Neural cell (in vitro differentiated cells): Measurements from ENCODE around the gene HEG1. TPM values are rescaled to one million over a fixed set of nuclear protein-coding genes. Genes with fewer than 3 reads are reported as not detected.

Experiments used
- H2AFZ ChIP-seq: fragments of 200-600, 300-800 bp; sonication (generic), shearing (Covaris generic); 2 replicates; pipeline ENCODE4 v1.6.0; 2014; ENCODE audit warnings: low read depth, mild to moderate bottlenecking, antibody characterized with exemption, low read length, moderate library complexity
- H3F3A ChIP-seq: fragments of 200-600 bp; shearing (Covaris generic); 2 replicates; pipeline ENCODE4 v1.6.1; 2016; ENCODE audit warnings: mild to moderate bottlenecking, moderate library complexity, mixed read lengths, antibody characterized with exemption, low read length; ENCODE audit not compliant: insufficient read depth, poor library complexity, severe bottlenecking
- H3K27ac ChIP-seq: fragments of 200-600, 300-800 bp; sonication (generic), shearing (Covaris generic); 2 replicates; pipeline ENCODE4 v1.5.1; 2014; ENCODE audit warnings: mild to moderate bottlenecking, low read length, moderate library complexity
- H3K27me3 ChIP-seq: fragments of 300-800, 200-600 bp; sonication (generic), shearing (Covaris generic); 2 replicates; pipeline ENCODE4 v1.6.0; 2014; ENCODE audit warnings: mild to moderate bottlenecking, low read depth, low read length, moderate library complexity; ENCODE audit not compliant: insufficient read depth
- H3K36me3 ChIP-seq: fragments of 300-800, 200-600 bp; sonication (generic), shearing (Covaris generic); 2 replicates; pipeline ENCODE4 v1.5.1; 2014; ENCODE audit warnings: mild to moderate bottlenecking, antibody characterized with exemption, low read length, moderate library complexity; ENCODE audit not compliant: insufficient read depth
- H3K4me2 ChIP-seq: fragments of 300-800, 200-600 bp; sonication (generic), shearing (Covaris generic); 2 replicates; pipeline ENCODE4 v1.6.0; 2014; ENCODE audit warnings: mild to moderate bottlenecking, low read length
- H3K4me3 ChIP-seq: fragments of 300-800, 200-600 bp; sonication (generic), shearing (Covaris generic); 2 replicates; pipeline ENCODE4 v1.5.1; 2014; ENCODE audit warnings: mild to moderate bottlenecking, low read length, moderate library complexity
- H3K79me2 ChIP-seq: fragments of 200-600 bp; shearing (Covaris generic); replicated peaks from 2 replicates; pipeline ENCODE4 v1.6.0; 2014; ENCODE audit warnings: mild to moderate bottlenecking, low read length, moderate library complexity; ENCODE audit not compliant: insufficient read depth
- H3K9ac ChIP-seq: fragments of 300-800, 200-600 bp; sonication (generic), shearing (Covaris generic); 2 replicates; pipeline ENCODE4 v1.6.1; 2016; ENCODE audit warnings: mild to moderate bottlenecking, low read length, mixed read lengths
- H3K9me2 ChIP-seq: fragments of 200-600 bp; shearing (Covaris generic); 2 replicates; pipeline ENCODE4 v1.6.1; 2016; ENCODE audit warnings: mild to moderate bottlenecking, low read length, mixed read lengths; ENCODE audit not compliant: insufficient read depth
- H3K9me3 ChIP-seq: fragments of 200-600, 300-800 bp; sonication (generic), shearing (Covaris generic); 2 replicates; pipeline ENCODE4 v1.6.1; 2016; ENCODE audit warnings: mild to moderate bottlenecking, mixed run types, low read length, moderate library complexity, mixed read lengths
- H4K20me1 ChIP-seq: fragments of 200-600 bp; shearing (Covaris generic); 2 replicates; pipeline ENCODE4 v1.6.1; 2016; ENCODE audit warnings: mild to moderate bottlenecking, mixed run types; ENCODE audit not compliant: insufficient read depth
- CTCF ChIP-seq: fragments of 450-650 bp; IDR thresholded peaks from 2 replicates; pipeline ENCODE4 v1.5.1; 2014; ENCODE audit warnings: antibody characterized with exemption, mild to moderate bottlenecking, moderate library complexity; ENCODE audit not compliant: poor library complexity, severe bottlenecking
- EP300 ChIP-seq: fragments of 450-650 bp; conservative IDR thresholded peaks from 2 replicates; pipeline ENCODE4 v1.6.1; 2014; ENCODE audit warnings: antibody characterized with exemption, mild to moderate bottlenecking, moderate library complexity; ENCODE audit not compliant: poor library complexity, severe bottlenecking
- EZH2 ChIP-seq: fragments of 200-600, 300-800 bp; shearing (Covaris generic), sonication (generic); IDR thresholded peaks from 2 replicates; pipeline ENCODE4 v1.6.1; 2014; ENCODE audit warnings: antibody characterized with exemption, low read length, borderline replicate concordance, mild to moderate bottlenecking; ENCODE audit not compliant: insufficient read depth, poor library complexity, severe bottlenecking
- MXI1 ChIP-seq: fragments of 450-650 bp; conservative IDR thresholded peaks from 2 replicates; pipeline ENCODE4 v1.6.1; 2014; ENCODE audit warnings: antibody characterized with exemption, mild to moderate bottlenecking; ENCODE audit not compliant: poor library complexity, severe bottlenecking
- POLR2AphosphoS5 ChIP-seq: IDR thresholded peaks from 2 replicates; pipeline ENCODE4 v1.6.1; 2012
- RAD21 ChIP-seq: fragments of 450-650 bp; conservative IDR thresholded peaks from 2 replicates; pipeline ENCODE4 v1.6.1; 2014; ENCODE audit warnings: antibody characterized with exemption, mild to moderate bottlenecking, moderate library complexity
- REST ChIP-seq: IDR thresholded peaks from 2 replicates; pipeline ENCODE4 v1.6.1; 2012; ENCODE audit warnings: borderline replicate concordance
- SMC3 ChIP-seq: fragments of 450-650 bp; conservative IDR thresholded peaks from 2 replicates; pipeline ENCODE4 v1.6.1; 2014; ENCODE audit warnings: antibody characterized with exemption, mild to moderate bottlenecking, moderate library complexity; ENCODE audit not compliant: poor library complexity
- TAF1 ChIP-seq: IDR thresholded peaks from 2 replicates; pipeline ENCODE4 v1.6.1; 2012; ENCODE audit warnings: low read depth
- polyA plus RNA-seq: library from polyadenylated mRNA; depleted of rRNA; stranded (reverse); fragments of >200 nt; gene quantifications from 2 replicates; pipeline ENCODE4 v1.2.3, GENCODE V29; 2014

HEG1 gene
- polyA plus RNA-seq, 1 donor from 2014 or later, result 0.48 TPM

- Histone ChIP-seq H3K4me3 (no peak overlapping the region), H3K27ac (no peak overlapping the region), H3K9me2 (no peaks in the 10 kb centered on the region), H2AFZ (no peak overlapping the region), H3K4me2 (no peak overlapping the region), H3K36me3 (no peaks in the 10 kb centered on the region), H3K27me3 (no peaks in the 10 kb centered on the region), H3K9ac (no peak overlapping the region), H3K79me2 (no peaks in the 10 kb centered on the region), H3F3A (no peaks in the 10 kb centered on the region), H4K20me1 (no peaks in the 10 kb centered on the region), H3K9me3 (no peaks in the 10 kb centered on the region)
- TF ChIP-seq TAF1, result no peak
- no peak for TF ChIP-seq REST
- no peak for TF ChIP-seq SMC3
- TF ChIP-seq EZH2, result no peak
- no peak for TF ChIP-seq POLR2AphosphoS5
Measured at GRCh38 chr3:124924741-124925140, 131.1 kb downstream of the HEG1 start.

GRCh38 chr3:124923833-124924232, 132.0 kb downstream of the HEG1 start:
- no peaks in the 10 kb centered on the region for H3K36me3 ChIP-seq
- no peak overlapping the region for H3K9ac ChIP-seq
- no peaks in the 10 kb centered on the region for H3K27me3 ChIP-seq
- H3K79me2 ChIP-seq, result no peaks in the 10 kb centered on the region
- H3F3A ChIP-seq, result no peaks in the 10 kb centered on the region
- no peak overlapping the region for H2AFZ ChIP-seq
- H3K9me3 ChIP-seq, result no peaks in the 10 kb centered on the region
- TF ChIP-seq EP300 (no peak), REST (no peak), SMC3 (no peak), EZH2 (no peak), TAF1 (no peak), RAD21 (no peak), CTCF (no peak), MXI1 (no peak), POLR2AphosphoS5 (no peak)
- H3K4me3 ChIP-seq, result no peak overlapping the region
- no peak overlapping the region for H3K4me2 ChIP-seq
- H3K27ac ChIP-seq, result no peak overlapping the region
- no peaks in the 10 kb centered on the region for H4K20me1 ChIP-seq
- H3K9me2 ChIP-seq, result no peaks in the 10 kb centered on the region
